ENCODE data around the gene TFPT.

Gene TFPT

GRCh38 chr19:54148158-54148557 lies 32.7 kb upstream of the TFPT start:
- no peak for FAIRE-seq

GRCh38 chr19:54147676-54148075 lies 32.2 kb upstream of the TFPT start:
- no peak for FAIRE-seq

GRCh38 chr19:54145541-54146158 lies 30.2 kb upstream of the TFPT start:
- FAIRE-seq, result no peak

GRCh38 chr19:54142166-54142780 lies 26.8 kb upstream of the TFPT start:
- no peak for FAIRE-seq

GRCh38 chr19:54141356-54141755 lies 25.9 kb upstream of the TFPT start:
- FAIRE-seq, result no peak

- no peak for FAIRE-seq
Measured at GRCh38 chr19:54138489-54139256, 23.2 kb upstream of the TFPT start.

- FAIRE-seq, result no peak
Measured at GRCh38 chr19:54137699-54138488, 22.4 kb upstream of the TFPT start, which contains the start of gene CNOT3. Gene CNOT3, plus strand, starts transcription at chr19:54137762. Its CDS starts 5,217 bp downstream, at chr19:54142979.

- FAIRE-seq, result peak; percentile 100
Measured at GRCh38 chr19:54136864-54137698, 21.6 kb upstream of the TFPT start.

- FAIRE-seq, result no peak
Measured at GRCh38 chr19:54136086-54136863, 20.8 kb upstream of the TFPT start.

GRCh38 chr19:54133957-54134590 lies 18.6 kb upstream of the TFPT start:
- no peak for FAIRE-seq

GRCh38 chr19:54133312-54133956 lies 18.0 kb upstream of the TFPT start:
- no peak for FAIRE-seq

GRCh38 chr19:54129617-54129996 lies 14.2 kb upstream of the TFPT start:
- no peak for FAIRE-seq

- no peak for FAIRE-seq
Measured at GRCh38 chr19:54128796-54129616, 13.5 kb upstream of the TFPT start.

- no peak for FAIRE-seq
Measured at GRCh38 chr19:54128441-54128725, 12.9 kb upstream of the TFPT start.

- FAIRE-seq, result no peak
Measured at GRCh38 chr19:54127688-54128440, 12.4 kb upstream of the TFPT start.

- no peak for FAIRE-seq
Measured at GRCh38 chr19:54125713-54126112, 10.3 kb upstream of the TFPT start.

GRCh38 chr19:54124393-54124792 lies 8.9 kb upstream of the TFPT start:
- no peak for FAIRE-seq

- FAIRE-seq, result no peak
Measured at GRCh38 chr19:54123682-54124081, 8.2 kb upstream of the TFPT start.

GRCh38 chr19:54121259-54121658 lies 5.8 kb upstream of the TFPT start:
- FAIRE-seq, result no peak
